Psoas muscle (tissue), 8 donors: Measurements from ENCODE around the gene EVL. TPM values are rescaled to one million over a fixed set of nuclear protein-coding genes. Genes with fewer than 3 reads are reported as not detected.

ENCODE experiments used
- ATAC-seq, 4 donors: fragments of 200-7000 bp; cut with Tn5 transposase; one replicate each; pipeline ENCODE4 v1.9.1; 2020; ENCODE audit warnings: moderate library complexity in 3 of 4, mild to moderate bottlenecking in 2 of 4
- DNase-seq, 2 donors: peaks; one replicate each; pipeline ENCODE4 v3.0.0-alpha.2; 2020
- H3K27ac ChIP-seq: fragments of 200-600 bp; one replicate; pipeline ENCODE4 v1.8.0; 2022
- H3K27me3 ChIP-seq, 3 donors: fragments of 200-600 bp in 1 of 3; one replicate each; pipeline versions ENCODE4 v1.6.1 to v1.8.0; 2013 to 2022; ENCODE audit warnings: low read length in 2 of 3, mild to moderate bottlenecking in 2 of 3, moderate library complexity in 1 of 3; ENCODE audit not compliant: insufficient read depth in 3 of 3
- H3K36me3 ChIP-seq, 2 donors: fragments of 200-600 bp in 1 of 2; one replicate each; pipeline versions ENCODE4 v1.6.1 to v1.8.0; 2013 to 2022; ENCODE audit warnings: low read depth in 1 of 2, mild to moderate bottlenecking in 1 of 2, moderate library complexity in 1 of 2; ENCODE audit not compliant: insufficient read depth in 1 of 2
- H3K4me1 ChIP-seq: fragments of 200-600 bp; one replicate; pipeline ENCODE4 v1.8.0; 2022
- H3K4me3 ChIP-seq: fragments of 200-600 bp; one replicate; pipeline ENCODE4 v1.8.0; 2022; ENCODE audit warnings: mild to moderate bottlenecking
- H3K9me3 ChIP-seq: fragments of 200-600 bp; one replicate; pipeline ENCODE4 v1.8.0; 2022
- CTCF ChIP-seq: fragments of 200-600 bp; IDR thresholded peaks from one replicate; pipeline ENCODE4 v1.8.0; 2022; ENCODE audit warnings: antibody characterized with exemption
- WGBS, 3 donors: extraction: QIAGEN DNeasy Blood & Tissue Kit; methylation state at CpG; one replicate each; pipeline versions ENCODE4 v1.1.6 to v1.1.7; 2013; 5-methylcytosine and 5-hydroxymethylcytosine counted together
- intact Hi-C, 2 donors: fragments of 100-400 bp; cut with DNase I; formaldehyde crosslinking; loops; one replicate each; pipeline versions ENCODE4 v1.11.0 to v1.14.2; 2022
- polyA plus RNA-seq, 3 donors: library from polyadenylated mRNA; stranded (reverse); fragments of 200-250 nt; gene quantifications; one replicate each; pipeline ENCODE4 v1.2.3, GENCODE V29; 2013
- total RNA-seq, 4 donors: library from RNA; stranded (reverse); fragmentation: NEBNext Ultra II Directional in 2 of 4; extraction: Animal tissue kit (Norgen Biotek cat#: 25700) in 2 of 4; gene quantifications; one replicate each; pipeline versions ENCODE4 v1.2.1 to v1.2.4, GENCODE V29; 2021 to 2023
- donor health status: healthy with polysubstance abuse.
- donor health status: DM: no; HTN: no; CAD: no; lungs with moderate emphysema.
- donor health status: Bipolar disorder and iron deficiency.
- donor health status: healthy.
- donor health status: DM: yes; HTN: yes; CAD: no.
- donor health status: DM: no; HTN: no; CAD: no.
- donor health status: DM: no; HTN: no; CAD: no.
- donor health status: DM: yes; HTN: yes; CAD: no.

The EVL gene
- total and polyA plus RNA-seq, 7 donors = 9.6 to 30.4 (median 17.1) TPM

GRCh38 chr14:100130521-100130920, 65.3 kb downstream of the EVL start:
- Histone ChIP-seq H3K27me3 (no peaks in the 10 kb centered on the region), H3K4me3 (no peak overlapping the region), H3K4me1 (no peaks in the 10 kb centered on the region), H3K9me3 (no peaks in the 10 kb centered on the region), H3K36me3 (peaks cover 0 to 28% of the 10 kb centered on the region in 2 donors), H3K27ac (no peak overlapping the region)
- WGBS, 3 donors = 70 to 77% (median 72%) methylated on average over 11 of the region's 11 CpGs
- no peak for DNase-seq
- intact Hi-C loops = no loop called here
- TF ChIP-seq CTCF = no peak
- no peak for ATAC-seq

GRCh38 chr14:100131181-100131580, 66.0 kb downstream of the EVL start:
- ATAC-seq (no peak), DNase-seq (no peak)
- intact Hi-C loops = no loop called here
- 88 to 90% (median 90%) methylated on average over 6 of the region's 6 CpGs for WGBS, 3 donors
- Histone ChIP-seq H3K4me1 (no peaks in the 10 kb centered on the region), H3K4me3 (no peak overlapping the region), H3K36me3 (peaks cover 0 to 28% of the 10 kb centered on the region in 2 donors), H3K27ac (no peak overlapping the region), H3K27me3 (no peaks in the 10 kb centered on the region), H3K9me3 (no peaks in the 10 kb centered on the region)
- no peak for TF ChIP-seq CTCF

- ATAC-seq = peak in 3 of 4 donors; percentile 17 to 26 (median 18)
- intact Hi-C loops = no loop called here
- 68 to 76% (median 74%) methylated on average over 25 of the region's 25 CpGs for WGBS, 3 donors
These were observed 67.1 kb downstream of the EVL start for GRCh38 chr14:100132161-100132902.

GRCh38 chr14:100132903-100133510, 67.8 kb downstream of the EVL start:
- peaks cover 0 to 22% of the 10 kb centered on the region in 2 donors for H3K36me3 ChIP-seq
- no peak overlapping the region for H3K27ac ChIP-seq
- ATAC-seq (no peak), DNase-seq (no peak)
- intact Hi-C loops = no loop called here
- H3K27me3 ChIP-seq = no peaks in the 10 kb centered on the region
- H3K4me1 ChIP-seq = no peaks in the 10 kb centered on the region
- WGBS, 3 donors = 73 to 79% (median 78%) methylated on average over 10 to 12 of the region's 12 CpGs
- H3K9me3 ChIP-seq = no peaks in the 10 kb centered on the region
- H3K4me3 ChIP-seq = no peak overlapping the region
- TF ChIP-seq CTCF = no peak

More at GRCh38 chr14:100132161-100132902, 67.1 kb downstream of the EVL start:
- H3K4me1 ChIP-seq = no peaks in the 10 kb centered on the region
- no peak overlapping the region for H3K27ac ChIP-seq
- no peaks in the 10 kb centered on the region for H3K27me3 ChIP-seq
- no peak for TF ChIP-seq CTCF
- peak; percentile 69 to 71 for DNase-seq
- H3K9me3 ChIP-seq = no peaks in the 10 kb centered on the region
- H3K36me3 ChIP-seq = peaks cover 0 to 22% of the 10 kb centered on the region in 2 donors
- H3K4me3 ChIP-seq = no peak overlapping the region
